HG03520 (cell line): ENCODE measurements around the gene CFLAR.

Experiments
- ATAC-seq: cut with Tn5 transposase; IDR thresholded peaks from one replicate; pipeline ENCODE4 v1.9.1; 2021; ENCODE audit warnings: mild to moderate bottlenecking, moderate library complexity; ENCODE audit not compliant: unreplicated experiment

The CFLAR gene

DNA sequence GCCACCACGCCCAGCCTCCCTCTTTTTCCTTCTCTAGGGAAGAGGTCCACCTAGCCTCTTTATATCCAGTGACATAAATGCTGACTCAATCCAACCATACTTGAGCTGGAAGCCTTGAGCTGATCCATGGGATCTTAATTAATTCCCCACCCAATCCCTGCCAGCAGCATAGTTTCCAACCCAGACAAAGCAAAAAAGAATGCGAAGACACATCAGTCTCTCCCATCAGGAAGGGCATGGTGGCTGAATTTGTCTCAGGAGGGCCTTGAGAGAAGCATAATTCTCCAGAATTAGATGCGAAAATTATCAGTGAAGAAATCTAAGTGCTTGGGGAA lies 89.5 kb downstream of the CFLAR start:
- ATAC-seq = no peak

DNA sequence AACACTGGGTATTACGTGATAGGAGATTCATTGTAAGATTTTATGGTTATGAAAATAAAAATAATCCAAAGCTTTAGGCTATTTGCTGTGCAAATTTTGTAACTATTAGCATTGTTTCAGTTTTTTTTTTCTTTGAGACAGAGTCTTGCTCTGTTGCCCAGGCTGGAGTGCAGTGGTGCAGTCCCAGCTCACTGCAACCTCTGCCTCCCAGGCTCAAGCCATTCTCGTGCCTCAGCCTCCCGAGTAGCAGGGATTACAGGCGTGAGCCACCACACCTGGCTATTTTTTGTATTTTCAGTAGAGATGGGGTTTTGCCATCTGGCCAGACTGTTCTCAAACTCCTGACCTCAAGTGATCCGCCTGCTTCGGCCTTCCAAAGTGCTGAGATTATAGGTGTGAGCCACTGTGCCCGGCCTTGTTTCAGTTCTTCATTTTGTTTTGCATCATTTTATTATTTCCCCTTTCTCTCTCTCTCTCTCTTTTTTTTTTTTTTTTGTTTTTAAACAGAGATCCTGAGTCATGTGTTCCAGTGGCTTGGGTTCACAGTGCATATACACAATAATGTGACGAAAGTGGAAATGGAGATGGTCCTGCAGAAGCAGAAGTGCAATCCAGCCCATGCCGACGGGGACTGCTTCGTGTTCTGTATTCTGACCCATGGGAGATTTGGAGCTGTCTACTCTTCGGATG lies 92.7 kb downstream of the CFLAR start:
- ATAC-seq = peak; percentile 67

DNA sequence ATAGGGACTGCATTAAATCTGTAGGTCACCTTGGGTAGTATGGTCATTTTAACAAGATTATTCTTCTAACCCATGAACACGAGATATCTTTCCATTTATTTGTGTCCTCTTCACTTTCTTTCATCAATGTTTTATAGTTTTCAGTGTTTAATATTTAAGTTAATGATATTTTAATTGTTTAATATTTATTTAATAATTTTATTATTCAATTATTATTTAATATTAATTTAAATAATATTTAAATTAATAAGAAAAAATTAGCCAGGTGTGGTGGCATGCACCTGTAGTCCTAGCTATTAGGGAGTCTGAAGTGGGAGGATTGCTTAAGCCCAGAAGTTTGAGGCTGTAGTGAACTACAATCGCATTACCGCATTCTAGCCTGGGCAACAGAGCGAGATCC lies 100.0 kb downstream of the CFLAR start:
- ATAC-seq = no peak

DNA sequence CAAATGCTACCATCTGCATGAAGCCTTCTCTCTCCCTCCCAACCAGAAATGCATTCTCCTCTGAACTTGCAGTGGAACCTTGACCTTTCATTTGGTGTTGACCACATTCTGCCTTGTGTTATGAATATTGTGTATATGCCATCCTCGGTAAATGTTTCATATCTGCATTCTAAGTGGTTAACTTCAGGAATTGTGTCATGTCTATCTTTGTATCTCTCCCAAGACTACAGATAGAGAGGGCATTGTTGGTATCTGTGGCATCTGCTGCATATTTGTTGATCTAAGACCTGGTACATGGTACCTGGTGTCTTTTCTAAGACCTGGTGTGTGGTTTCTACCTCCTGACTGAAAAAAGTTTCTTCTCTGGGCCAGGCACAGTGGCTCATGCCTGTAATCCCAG lies 101.0 kb downstream of the CFLAR start:
- ATAC-seq = no peak

DNA sequence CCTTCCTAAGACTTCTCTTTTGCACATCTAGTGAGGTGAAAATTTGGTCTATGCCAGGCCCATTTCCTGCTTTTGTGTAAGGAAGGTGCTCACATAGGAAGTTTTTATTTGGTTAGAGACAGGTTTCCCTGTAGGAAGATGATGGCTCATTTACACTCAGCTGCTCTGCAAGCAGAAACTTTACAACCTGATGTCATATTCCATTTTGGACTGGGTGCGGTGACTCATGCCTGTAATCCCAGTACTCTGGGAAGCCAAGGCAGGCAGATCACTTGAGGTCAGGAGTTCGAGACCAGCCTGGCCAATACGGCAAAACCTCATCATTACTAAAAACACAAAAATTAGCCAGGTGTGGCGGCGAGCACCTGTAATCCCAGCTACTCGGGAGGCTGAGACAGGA lies 102.8 kb downstream of the CFLAR start:
- no peak for ATAC-seq

DNA sequence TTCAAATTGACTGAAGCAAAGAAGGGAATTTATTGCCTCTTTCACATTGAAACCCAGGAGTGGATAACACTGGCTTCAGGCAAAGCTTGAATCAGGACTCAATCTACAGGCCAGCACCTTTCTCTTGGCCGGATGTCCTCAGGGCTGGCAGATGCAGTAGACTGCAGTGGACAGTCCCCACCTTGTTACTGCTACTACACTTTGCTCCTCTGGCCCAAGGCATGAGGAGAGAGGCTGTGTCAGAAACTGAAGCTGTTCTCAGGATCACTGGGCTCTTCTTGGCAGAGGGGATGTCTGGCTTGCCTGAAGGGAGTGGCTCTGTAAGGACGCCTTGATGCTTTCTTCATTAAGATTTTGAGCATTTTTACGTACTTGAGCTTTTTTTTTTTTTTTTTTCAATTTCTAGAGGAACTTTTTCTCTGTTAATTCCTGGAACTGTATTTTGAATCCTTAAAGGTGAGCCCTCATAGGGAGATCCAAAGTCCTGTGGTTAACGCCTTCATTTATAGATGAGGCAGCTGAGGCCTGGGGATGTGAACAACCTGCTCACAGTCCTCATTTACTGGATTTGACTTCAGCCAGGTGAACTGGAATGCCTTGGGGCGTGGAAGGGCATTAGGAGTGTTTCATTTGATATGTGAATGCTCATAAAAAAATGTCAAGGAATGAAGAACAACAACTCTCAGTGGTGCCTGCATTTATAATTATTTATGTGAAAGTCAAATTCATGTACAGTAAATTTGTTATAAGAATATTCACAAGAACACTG lies 103.5 kb downstream of the CFLAR start:
- ATAC-seq = no peak

DNA sequence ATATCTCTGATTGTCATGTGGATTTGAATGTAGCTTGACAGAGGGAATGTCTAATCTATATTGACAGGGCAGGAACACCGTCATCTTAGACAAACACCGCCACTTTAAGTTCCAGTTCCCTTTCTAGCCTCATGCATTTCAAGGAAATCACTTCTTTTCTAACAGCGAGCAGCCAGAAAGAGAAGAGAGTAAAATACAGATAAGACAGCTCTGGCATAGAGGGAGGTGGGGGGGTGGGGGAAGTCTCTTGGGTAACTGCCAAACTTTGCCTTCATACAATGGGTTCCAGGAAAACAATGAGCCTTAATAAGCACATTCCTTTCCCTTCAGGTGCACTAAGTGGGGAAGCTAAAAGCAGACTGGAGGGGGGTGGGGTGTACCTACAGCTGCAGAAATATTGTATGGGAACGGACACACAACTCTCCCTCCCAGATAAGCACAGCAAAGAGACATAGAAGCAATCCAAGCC lies 104.2 kb downstream of the CFLAR start:
- no peak for ATAC-seq

DNA sequence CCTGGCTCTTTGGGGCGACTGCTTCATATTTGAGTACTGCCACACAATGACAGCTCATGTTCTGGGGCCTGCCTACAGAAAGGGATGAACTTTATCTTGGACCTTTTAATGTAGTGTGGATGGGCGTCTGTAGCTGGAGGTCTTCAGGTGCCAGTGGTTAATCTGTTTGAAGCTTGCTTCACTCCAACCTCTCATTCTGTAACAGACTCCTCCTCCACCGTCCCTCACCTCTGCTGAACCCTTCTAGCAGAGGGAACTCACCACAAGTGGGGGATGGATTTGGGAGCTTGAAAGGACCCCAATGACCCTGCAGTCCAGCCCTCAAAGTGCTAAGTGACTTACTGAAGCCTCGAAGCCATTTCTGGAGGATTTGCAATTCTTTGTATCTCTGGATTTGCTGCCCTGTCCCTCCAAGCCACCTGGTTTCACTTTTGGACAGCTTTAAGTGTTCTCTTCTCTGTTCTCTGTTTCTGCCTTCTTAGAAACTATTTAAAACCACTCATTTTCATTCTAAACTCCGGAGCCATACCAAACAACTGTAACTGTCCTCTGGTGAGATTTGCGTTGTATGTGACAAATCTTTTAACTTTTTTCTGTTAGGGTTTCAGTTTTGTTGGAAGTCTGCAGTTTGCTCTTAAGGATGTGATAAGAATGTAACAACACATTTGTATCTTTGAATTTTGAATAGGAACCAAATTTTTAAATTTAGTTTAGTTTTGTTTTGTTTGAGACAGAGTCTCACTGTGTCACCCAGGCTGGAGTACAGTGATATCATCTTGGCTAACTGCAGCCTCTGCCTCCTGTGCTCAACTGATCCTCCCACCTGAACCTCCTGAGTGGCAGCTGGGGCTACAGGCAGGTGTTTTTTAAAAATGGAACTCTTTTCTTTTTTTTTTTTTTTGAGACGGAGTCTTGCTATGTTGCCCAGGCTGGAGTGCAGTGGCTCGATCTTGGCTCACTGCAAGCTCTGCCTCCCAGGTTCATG lies 107.4 kb downstream of the CFLAR start:
- ATAC-seq = peak; percentile 92
